SK-N-SH (cell line): Measurements from ENCODE around the gene ERGIC2. TPM values are rescaled to one million over a fixed set of nuclear protein-coding genes. Genes with fewer than 3 reads are reported as not detected.

Experiments used
- CHD2 ChIP-seq: fragments of 150-350 bp; IDR thresholded peaks from 2 replicates; pipeline ENCODE4 v1.6.1; 2018; ENCODE audit warnings: low read length; ENCODE audit not compliant: partially characterized antibody
- ELF1 ChIP-seq: IDR thresholded peaks from 2 replicates; pipeline ENCODE4 v1.4.0; 2012
- EP300 ChIP-seq, 2 experiments: IDR thresholded peaks; 2 replicates each; pipeline versions ENCODE4 v1.4.0 to v1.6.1; 2012; ENCODE audit warnings: borderline replicate concordance in 1 of 2, low read depth in 1 of 2, low read length in 1 of 2
- EZH2phosphoT487 ChIP-seq: fragments of 200-600 bp; sonication (generic); IDR thresholded peaks from 2 replicates; pipeline ENCODE4 v1.6.1; 2017; ENCODE audit warnings: low read depth, mixed run types, mild to moderate bottlenecking, antibody characterized with exemption, moderate library complexity, borderline replicate concordance
- FOXJ3 ChIP-seq: sonication (generic); formaldehyde crosslinking; IDR thresholded peaks from 2 replicates; pipeline ENCODE4 v1.5.1; 2020; ENCODE audit warnings: mild to moderate bottlenecking, missing genetic modification reagents
- FOXM1 ChIP-seq: IDR thresholded peaks from 2 replicates; pipeline ENCODE4 v1.4.0; 2012; ENCODE audit warnings: low read depth, mild to moderate bottlenecking
- GABPA ChIP-seq: IDR thresholded peaks from 2 replicates; pipeline ENCODE4 v1.4.0; 2012; ENCODE audit warnings: low read depth, mild to moderate bottlenecking
- IRF3 ChIP-seq: fragments of 150-350 bp; IDR thresholded peaks from 2 replicates; pipeline ENCODE4 v1.6.1; 2016; ENCODE audit warnings: mild to moderate bottlenecking, low read depth, low read length
- MAX ChIP-seq: IDR thresholded peaks from 2 replicates; pipeline ENCODE4 v1.4.0; 2012; ENCODE audit warnings: low read depth
- NFIC ChIP-seq: IDR thresholded peaks from 2 replicates; pipeline ENCODE4 v1.4.0; 2012; ENCODE audit warnings: borderline replicate concordance
- NRF1 ChIP-seq: IDR thresholded peaks from 2 replicates; pipeline ENCODE4 v1.6.1; 2012; ENCODE audit warnings: low read depth, mild to moderate bottlenecking, low read length
- POLR2AphosphoS5 ChIP-seq: IDR thresholded peaks from 2 replicates; pipeline ENCODE4 v1.6.1; 2012; ENCODE audit warnings: low read depth, low read length
- RAD21 ChIP-seq: IDR thresholded peaks from 2 replicates; pipeline ENCODE4 v1.6.1; 2012; ENCODE audit warnings: mild to moderate bottlenecking, low read length
- RCOR1 ChIP-seq: fragments of 150-350 bp; IDR thresholded peaks from 2 replicates; pipeline ENCODE4 v1.6.1; 2017; ENCODE audit warnings: antibody characterized with exemption, low read length
- REST ChIP-seq: IDR thresholded peaks from 2 replicates; pipeline ENCODE4 v1.6.1; 2012; ENCODE audit warnings: mild to moderate bottlenecking, low read depth, low read length, moderate library complexity
- RFX5 ChIP-seq: IDR thresholded peaks from 2 replicates; pipeline ENCODE4 v1.6.1; 2012; ENCODE audit warnings: mild to moderate bottlenecking, improper control_type of control experiment, low read length
- RXRA ChIP-seq: IDR thresholded peaks from 2 replicates; pipeline ENCODE4 v1.4.0; 2012; ENCODE audit warnings: low read depth, mild to moderate bottlenecking, borderline replicate concordance
- SIN3A ChIP-seq: IDR thresholded peaks from 2 replicates; pipeline ENCODE4 v1.6.1; 2012; ENCODE audit warnings: low read depth, mild to moderate bottlenecking, low read length, moderate library complexity, borderline replicate concordance
- SMC3 ChIP-seq: IDR thresholded peaks from 2 replicates; pipeline ENCODE4 v1.6.1; 2012; ENCODE audit warnings: low read depth, low read length, improper control_type of control experiment
- TAF1 ChIP-seq: IDR thresholded peaks from 2 replicates; pipeline ENCODE4 v1.6.1; 2012; ENCODE audit warnings: low read depth, mild to moderate bottlenecking, low read length, moderate library complexity, borderline replicate concordance
- TCF12 ChIP-seq: IDR thresholded peaks from 2 replicates; pipeline ENCODE4 v1.4.0; 2012
- USF1 ChIP-seq: IDR thresholded peaks from 2 replicates; pipeline ENCODE4 v1.4.0; 2012; ENCODE audit warnings: low read depth, borderline replicate concordance
- USF2 ChIP-seq: fragments of 150-350 bp; IDR thresholded peaks from 2 replicates; pipeline ENCODE4 v1.6.1; 2017; ENCODE audit warnings: antibody characterized with exemption, low read length, low read depth, borderline replicate concordance
- YY1 ChIP-seq: IDR thresholded peaks from 2 replicates; pipeline ENCODE4 v1.4.0; 2012; ENCODE audit warnings: low read depth, mild to moderate bottlenecking
- ZBTB33 ChIP-seq: IDR thresholded peaks from 2 replicates; pipeline ENCODE4 v1.4.0; 2012; ENCODE audit warnings: low read depth, borderline replicate concordance
- polyA plus RNA-seq, 3 experiments: library from polyadenylated mRNA; depleted of rRNA; stranded (reverse); fragments of >200 nt; gene quantifications; 2 replicates each; pipeline ENCODE4 v1.2.3, GENCODE V29; 2012

The ERGIC2 gene
- polyA plus RNA-seq, 1 of the 3 experiments (the other 2 are of a cell fraction): 22.1 TPM

DNA sequence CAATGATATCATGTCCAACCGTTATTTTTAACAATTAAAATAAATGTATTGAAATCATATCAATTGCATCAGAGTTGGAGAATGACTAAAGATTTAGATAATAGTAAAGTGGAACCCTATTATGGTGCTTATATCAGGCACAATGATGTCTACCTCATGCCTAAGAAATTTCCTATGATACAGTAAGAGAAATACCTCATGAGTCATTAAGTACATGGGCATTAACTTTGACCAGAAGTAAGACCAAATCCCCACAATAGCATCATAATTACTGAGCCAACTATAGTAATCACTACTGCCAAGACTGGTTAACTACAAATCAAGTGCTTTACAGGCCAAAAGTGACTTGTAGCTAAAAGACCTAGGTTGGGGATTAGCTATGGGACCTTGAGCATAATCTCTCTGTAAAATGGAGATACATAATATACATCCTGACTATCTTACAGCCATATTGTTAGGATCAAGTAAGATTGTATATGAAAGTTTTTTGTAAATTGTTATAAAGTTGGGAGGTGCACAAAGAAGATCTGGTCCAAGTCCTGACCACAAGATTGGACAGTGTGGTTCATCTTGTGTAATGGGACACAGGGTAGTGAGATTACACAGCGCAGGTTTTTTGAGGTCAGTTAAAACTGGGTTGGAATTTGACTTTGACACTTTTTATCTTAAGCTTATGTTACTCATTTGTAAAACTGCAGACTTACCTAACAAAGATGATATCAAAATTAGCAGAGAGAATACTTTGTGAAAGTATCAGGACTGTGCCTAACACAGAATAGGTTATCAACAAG is 60.5 kb downstream of the ERGIC2 start (continued):
- TF ChIP-seq REST: no peak
- TF ChIP-seq SMC3: no peak
- no peak for TF ChIP-seq FOXJ3 (CRISPR knock-in tag)
- TF ChIP-seq CHD2: no peak
- no peak for TF ChIP-seq SIN3A
- no peak for TF ChIP-seq EZH2phosphoT487
- peak; percentile 81 for TF ChIP-seq TCF12
- peak; percentile 84 for TF ChIP-seq NFIC
- peak; percentile 23; the same call in 1 of the 2 replicates for TF ChIP-seq POLR2AphosphoS5
- TF ChIP-seq TAF1: no peak
- no peak for TF ChIP-seq GABPA
- no peak for TF ChIP-seq ZBTB33
- no peak for TF ChIP-seq RAD21
- no peak for TF ChIP-seq NRF1
- TF ChIP-seq USF2: no peak
- TF ChIP-seq YY1: 0 out of 2 replicates have a peak, but pooled peaks have one; percentile 8
- TF ChIP-seq RXRA: peak; percentile 84
- no peak for TF ChIP-seq USF1
- peak in 1 of 2 experiments; percentile 84; a peak in 1 of 4 replicates for TF ChIP-seq EP300 (IDR thresholded peaks at IDR 0.05; ENCODE audit: borderline replicate concordance in 1 of 2, low read depth in 1 of 2, low read length in 1 of 2)
- peak; percentile 44; the same call in 1 of the 2 replicates for TF ChIP-seq MAX
- no peak for TF ChIP-seq IRF3
- peak; percentile 46 for TF ChIP-seq FOXM1
- TF ChIP-seq ELF1: no peak
- no peak for TF ChIP-seq RCOR1
- no peak for TF ChIP-seq RFX5
